Activated CD8-positive, alpha-beta T cell treated with anti-CD3 and anti-CD28 coated beads for 36 hours (primary cell): ENCODE results near the gene LMAN2. TPM values are rescaled to one million over a fixed set of nuclear protein-coding genes. Genes with fewer than 3 reads are reported as not detected.
A peak's percentile ranks its signal among the peaks of the same experiment; 100 is the strongest.

Experiments used
- ATAC-seq: fragments of 200-7000 bp; cut with Tn5 transposase; one replicate; pipeline ENCODE4 v1.10.0; 2021; ENCODE audit warnings: mild to moderate bottlenecking, moderate library complexity
- CTCF ChIA-PET: fragments of 350-600 bp; sonication (Branson Sonifier 250); formaldehyde crosslinking; loops from one replicate; lab custom pipeline; 2021; ENCODE audit warnings: antibody characterized with exemption; lab: Charles Lee
- POLR2A ChIA-PET: fragments of 350-600 bp; sonication (Branson Sonifier 250); formaldehyde crosslinking; loops from one replicate; lab custom pipeline; 2021; ENCODE audit warnings: antibody characterized with exemption; lab: Charles Lee
- DNase-seq: peaks from one replicate; pipeline ENCODE4 v3.0.0-alpha.2; 2020
- H3K27ac Mint-ChIP-seq: one replicate; pipeline ENCODE4 v1.8.0; 2021; ENCODE audit warnings: mild to moderate bottlenecking, mixed read lengths
- H3K27me3 Mint-ChIP-seq: one replicate; pipeline ENCODE4 v1.8.0; 2021; ENCODE audit warnings: mixed read lengths
- H3K36me3 Mint-ChIP-seq: one replicate; pipeline ENCODE4 v1.8.0; 2021; ENCODE audit warnings: low read depth, mixed read lengths
- H3K4me1 Mint-ChIP-seq: one replicate; pipeline ENCODE4 v1.8.0; 2021; ENCODE audit warnings: low read depth, mixed read lengths
- H3K4me3 Mint-ChIP-seq: one replicate; pipeline ENCODE4 v1.8.0; 2021; ENCODE audit warnings: mild to moderate bottlenecking, moderate library complexity, mixed read lengths
- H3K9me3 Mint-ChIP-seq: one replicate; pipeline ENCODE4 v1.8.0; 2021; ENCODE audit warnings: mixed read lengths
- intact Hi-C: fragments of 100-400 bp; cut with micrococcal nuclease; formaldehyde crosslinking; loops from one replicate; pipeline ENCODE4 v1.10.0; 2022
- total RNA-seq, 2 experiments: library from RNA; stranded (reverse); gene quantifications; one replicate each; pipeline ENCODE4 v1.2.3, GENCODE V29; 2021
- TF ChIP-seq, protein P1 (sequence below): fragments of 200-600 bp; IDR thresholded peaks from one replicate; pipeline ENCODE4 v1.8.0; 2022; ENCODE audit warnings: antibody characterized with exemption, mild to moderate bottlenecking

Gene LMAN2
- total RNA-seq, 2 experiments from 2014 or later: 79.9 to 87.5 TPM

DNA sequence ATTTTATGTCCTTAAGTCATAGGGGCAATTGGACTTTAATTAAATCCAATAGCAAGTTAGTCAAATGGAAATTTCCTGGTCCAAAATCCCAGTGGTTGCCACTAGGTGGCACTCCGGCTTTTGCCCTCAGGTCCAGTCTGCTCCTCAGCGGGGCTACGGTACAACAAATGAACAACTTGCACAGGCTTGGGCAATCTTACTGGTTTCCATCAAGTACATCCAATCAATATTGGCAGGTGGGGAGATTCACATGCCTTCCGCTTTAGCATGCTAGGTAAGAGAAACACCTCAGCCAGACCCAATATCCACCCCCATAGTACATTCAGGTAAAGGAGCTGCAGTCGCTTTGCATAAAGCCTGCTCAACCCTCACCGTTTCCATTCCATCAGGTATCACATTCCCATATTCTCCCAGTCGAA is 33.5 kb downstream of the LMAN2 start:
- Mint-ChIP-seq H3K4me3 (no peak overlapping the region), H3K27me3 (no peaks in the 10 kb centered on the region), H3K36me3 (peaks cover 15% of the 10 kb centered on the region), H3K27ac (no peak overlapping the region), H3K4me1 (peaks cover 20% of the 10 kb centered on the region), H3K9me3 (peaks cover 6% of the 10 kb centered on the region)
- ChIA-PET POLR2A (interaction anchor here (0.5 to 1.5 kb wide), 3 partner anchors 10 to 125 kb away, joined by 3 to 4 read pairs (median 3); no protein-coding TSS in a partner anchor), CTCF (interaction anchor here (0.6 to 5.1 kb wide), 37 partner anchors 9 to 227 kb away, joined by 3 to 41 read pairs (median 4); partner anchors contain the start of genes GRK6, LMAN2, PDLIM7 and PFN3)
- TF ChIP-seq, protein P1, sequence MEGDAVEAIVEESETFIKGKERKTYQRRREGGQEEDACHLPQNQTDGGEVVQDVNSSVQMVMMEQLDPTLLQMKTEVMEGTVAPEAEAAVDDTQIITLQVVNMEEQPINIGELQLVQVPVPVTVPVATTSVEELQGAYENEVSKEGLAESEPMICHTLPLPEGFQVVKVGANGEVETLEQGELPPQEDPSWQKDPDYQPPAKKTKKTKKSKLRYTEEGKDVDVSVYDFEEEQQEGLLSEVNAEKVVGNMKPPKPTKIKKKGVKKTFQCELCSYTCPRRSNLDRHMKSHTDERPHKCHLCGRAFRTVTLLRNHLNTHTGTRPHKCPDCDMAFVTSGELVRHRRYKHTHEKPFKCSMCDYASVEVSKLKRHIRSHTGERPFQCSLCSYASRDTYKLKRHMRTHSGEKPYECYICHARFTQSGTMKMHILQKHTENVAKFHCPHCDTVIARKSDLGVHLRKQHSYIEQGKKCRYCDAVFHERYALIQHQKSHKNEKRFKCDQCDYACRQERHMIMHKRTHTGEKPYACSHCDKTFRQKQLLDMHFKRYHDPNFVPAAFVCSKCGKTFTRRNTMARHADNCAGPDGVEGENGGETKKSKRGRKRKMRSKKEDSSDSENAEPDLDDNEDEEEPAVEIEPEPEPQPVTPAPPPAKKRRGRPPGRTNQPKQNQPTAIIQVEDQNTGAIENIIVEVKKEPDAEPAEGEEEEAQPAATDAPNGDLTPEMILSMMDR: peak; percentile 94
- peak; percentile 90 for DNase-seq
- peak; percentile 76 for ATAC-seq
- intact Hi-C loops: loop anchor here (5.0 to 10.0 kb wide), 3 partner anchors 39 to 134 kb away; partner anchors contain the start of gene RGS14

DNA sequence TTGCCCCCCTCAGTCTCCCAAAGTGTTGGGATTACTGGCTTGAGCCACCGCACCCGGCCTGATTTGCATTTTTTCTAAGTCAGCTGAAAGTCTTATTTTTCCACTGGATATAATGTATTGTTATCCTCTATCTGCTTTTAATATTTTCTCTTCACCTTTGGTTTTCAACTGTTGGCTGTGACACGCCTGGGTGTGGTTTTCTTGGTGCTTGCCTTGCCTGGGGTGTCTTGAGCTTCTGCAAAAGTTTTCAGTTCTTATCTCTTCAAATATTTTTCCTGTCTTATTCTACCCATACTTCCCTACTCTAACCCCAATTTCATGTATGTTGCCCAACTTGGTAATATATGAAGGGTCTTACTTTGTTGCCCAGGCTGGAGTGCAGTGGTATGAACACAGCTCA is 35.5 kb downstream of the LMAN2 start:
- Mint-ChIP-seq H3K9me3 (peaks cover 6% of the 10 kb centered on the region), H3K36me3 (peaks cover 11% of the 10 kb centered on the region), H3K27ac (no peak overlapping the region), H3K4me1 (peaks cover 26% of the 10 kb centered on the region), H3K27me3 (no peaks in the 10 kb centered on the region), H3K4me3 (no peak overlapping the region)
- DNase-seq (no peak), ATAC-seq (no peak)
- intact Hi-C loops: loop anchor here (5.0 to 10.0 kb wide), 3 partner anchors 41 to 136 kb away; partner anchors contain the start of gene RGS14
- TF ChIP-seq, protein P1: no peak
- ChIA-PET CTCF (interaction anchor here (0.7 to 5.1 kb wide), 15 partner anchors 9 to 203 kb away, joined by 3 to 41 read pairs (median 3); partner anchors contain the start of gene LMAN2), POLR2A (interaction anchor here (0.9 to 1.4 kb wide), 3 partner anchors 8 to 88 kb away, joined by 4 to 5 read pairs (median 5); no protein-coding TSS in a partner anchor)

DNA sequence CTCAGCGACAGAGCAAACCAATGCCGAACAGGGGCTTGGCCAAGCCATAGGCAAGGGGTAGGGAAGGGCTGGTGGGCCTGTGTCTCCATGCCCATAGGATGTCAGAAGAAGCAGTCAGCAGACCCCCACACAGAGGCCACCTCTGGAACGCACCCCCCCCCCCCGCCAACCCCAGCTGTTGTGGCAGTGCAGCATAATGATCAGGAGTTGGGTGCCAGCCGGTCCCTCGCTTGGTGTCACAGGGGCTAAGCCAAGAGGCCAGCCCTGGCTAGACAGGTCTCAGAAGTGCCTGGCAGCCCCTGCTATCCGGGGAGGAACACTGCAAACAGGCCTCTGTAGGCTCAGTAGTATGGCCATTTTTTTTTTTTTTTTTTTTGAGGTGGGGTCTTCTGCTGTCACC is 36.1 kb downstream of the LMAN2 start:
- no peaks in the 10 kb centered on the region for H3K27me3 Mint-ChIP-seq
- H3K27ac Mint-ChIP-seq: no peak overlapping the region
- DNase-seq (no peak), ATAC-seq (no peak)
- no peak overlapping the region for H3K4me3 Mint-ChIP-seq
- ChIA-PET POLR2A (interaction anchor here (0.9 to 1.4 kb wide), 3 partner anchors 8 to 89 kb away, joined by 4 to 5 read pairs (median 5); no protein-coding TSS in a partner anchor), CTCF (interaction anchor here (1.0 to 5.1 kb wide), 12 partner anchors 9 to 202 kb away, joined by 3 to 41 read pairs (median 4); partner anchors contain the start of gene LMAN2)
- peaks cover 31% of the 10 kb centered on the region for H3K4me1 Mint-ChIP-seq
- peaks cover 13% of the 10 kb centered on the region for H3K36me3 Mint-ChIP-seq
- H3K9me3 Mint-ChIP-seq: peaks cover 6% of the 10 kb centered on the region
- intact Hi-C loops: loop anchor here (5.0 to 10.0 kb wide), 3 partner anchors 42 to 137 kb away; partner anchors contain the start of gene RGS14
- TF ChIP-seq, protein P1: no peak

DNA sequence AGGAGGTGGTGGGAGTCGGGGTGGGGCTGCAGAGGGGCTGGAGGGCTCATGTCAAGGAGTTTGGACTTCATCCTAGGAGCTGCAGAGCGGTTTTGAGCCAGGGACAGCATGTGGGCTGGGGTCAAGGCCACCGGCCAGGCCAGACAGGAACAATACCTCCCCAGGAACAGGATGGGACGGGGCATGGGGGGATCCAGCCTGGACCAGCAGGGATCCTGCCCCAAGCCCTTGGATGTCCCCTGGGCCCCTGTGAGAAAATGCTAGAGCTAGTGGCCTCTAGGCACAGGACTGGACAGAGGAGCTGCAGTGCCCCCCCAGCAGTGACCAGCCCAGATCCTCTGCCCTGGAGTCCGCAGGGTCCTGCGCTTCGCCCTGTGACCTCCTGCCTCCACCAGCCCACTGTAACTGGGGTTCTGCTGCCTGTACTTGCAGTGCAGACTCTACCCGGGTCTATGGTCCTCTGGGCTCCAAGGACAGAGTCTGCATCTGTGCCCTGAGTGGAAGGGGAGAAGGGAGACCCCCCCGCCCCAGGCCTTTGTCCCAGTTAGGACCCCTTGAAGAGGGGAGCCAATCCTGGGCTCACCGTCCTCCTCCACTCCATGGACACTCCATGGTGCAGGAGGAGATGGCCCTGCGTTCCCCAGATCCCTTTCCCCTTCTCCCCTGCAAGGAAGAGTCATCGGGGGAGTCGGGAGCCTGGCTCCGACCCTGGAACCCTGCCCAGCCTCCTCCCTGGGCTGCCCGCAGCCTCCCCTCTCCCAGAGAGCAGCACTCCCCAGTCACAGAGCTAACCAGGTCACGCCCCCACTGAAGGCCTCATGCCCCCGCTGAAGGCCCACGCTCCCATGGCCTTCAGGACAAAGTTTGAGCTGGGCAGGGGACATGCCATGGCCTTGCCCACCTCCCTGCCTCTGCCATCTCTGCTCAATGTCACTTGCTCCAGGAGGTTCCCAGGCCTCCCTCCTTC is 36.8 kb downstream of the LMAN2 start:
- H3K36me3 Mint-ChIP-seq: peaks cover 12% of the 10 kb centered on the region
- no peak overlapping the region for H3K27ac Mint-ChIP-seq
- no peak for ATAC-seq
- no peak overlapping the region for H3K4me3 Mint-ChIP-seq
- TF ChIP-seq, protein P1: no peak
- H3K27me3 Mint-ChIP-seq: no peaks in the 10 kb centered on the region
- peaks cover 27% of the 10 kb centered on the region for H3K4me1 Mint-ChIP-seq
- ChIA-PET CTCF (interaction anchor here (1.1 to 6.2 kb wide), 9 partner anchors 21 to 201 kb away, joined by 3 to 58 read pairs (median 5); partner anchors contain the start of genes LMAN2 and PFN3), POLR2A (interaction anchor here (1.2 to 1.4 kb wide), 2 partner anchors 65 to 89 kb away, joined by 4 to 5 read pairs; no protein-coding TSS in a partner anchor)
- peaks cover 4% of the 10 kb centered on the region for H3K9me3 Mint-ChIP-seq
- no peak for DNase-seq
- intact Hi-C loops: loop anchor here (5.0 to 10.0 kb wide), 4 partner anchors 43 to 183 kb away; partner anchors contain the start of genes PDLIM7 and RGS14
